ENCODE results near the gene ASPSCR1. TPM values are rescaled to one million over a fixed set of nuclear protein-coding genes. Genes with fewer than 3 reads are reported as not detected.

ASPSCR1 gene
- total and polyA plus RNA-seq, 2 of the 13 experiments (the other 11 are each of a cell fraction or from before 2014, with no cell fraction given): 274 to 314 TPM

DNA sequence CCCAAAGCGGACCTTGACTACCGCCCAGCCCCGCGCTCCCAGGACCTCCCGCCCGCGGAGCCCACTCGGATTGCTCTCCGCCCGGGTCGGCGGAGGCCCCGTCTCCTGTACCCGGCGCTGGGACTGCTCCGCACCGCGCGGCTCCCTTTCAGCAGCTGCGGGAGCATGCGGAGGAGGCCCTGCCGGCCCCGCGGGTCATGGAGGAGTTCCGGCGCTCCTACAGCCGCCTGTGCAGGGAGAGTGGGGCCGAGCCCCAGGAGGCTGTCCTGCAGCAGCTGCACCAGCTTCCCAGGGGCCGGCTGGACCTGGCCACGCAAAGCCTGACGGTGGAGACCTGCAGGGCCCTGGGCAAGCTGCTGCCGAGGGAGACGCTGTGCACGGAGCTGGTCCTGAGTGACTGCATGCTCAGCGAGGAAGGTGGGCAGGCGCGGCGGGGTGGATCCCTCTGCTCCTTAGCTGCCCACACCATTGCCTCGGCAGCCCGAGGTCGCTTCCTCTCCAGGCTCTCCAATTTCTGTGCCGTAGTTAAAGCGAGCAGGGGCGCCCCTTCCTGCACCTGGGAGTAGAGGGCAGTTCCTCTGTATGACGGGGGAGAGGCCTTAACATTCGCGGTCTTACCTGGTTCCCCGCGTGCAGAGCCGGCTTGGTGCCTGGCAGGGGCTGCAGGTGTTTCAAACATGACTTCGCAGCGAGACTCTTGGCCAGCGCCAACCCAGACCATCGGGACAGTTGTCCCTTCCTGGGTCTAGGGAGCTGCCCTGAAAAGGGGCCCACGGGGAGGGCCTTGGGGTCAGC is 46.2 kb downstream of the ASPSCR1 start (continued):
- TF ChIP-seq HNRNPK (IDR thresholded peaks at IDR 0.05; ENCODE audit: low read depth, low read length, poor library complexity, severe bottlenecking) (no peak), ZNF567 (CRISPR knock-in tag; IDR thresholded peaks at IDR 0.05; ENCODE audit: borderline replicate concordance) (no peak), TOE1 (CRISPR knock-in tag; IDR thresholded peaks at IDR 0.05) (no peak), ZNF615 (CRISPR knock-in tag; IDR thresholded peaks at IDR 0.05; ENCODE audit: borderline replicate concordance) (no peak), ZNF335 (CRISPR knock-in tag; IDR thresholded peaks at IDR 0.05) (no peak), JARID2 (CRISPR knock-in tag; IDR thresholded peaks at IDR 0.05; ENCODE audit: insufficient replicate concordance) (peak; percentile 21), KDM4B (CRISPR knock-in tag; IDR thresholded peaks at IDR 0.05) (0 out of 2 replicates have a peak, but pooled peaks have one; percentile 6), ZNF761 (CRISPR knock-in tag; conservative IDR thresholded peaks at IDR 0.05) (0 out of 2 replicates have a peak, but pooled peaks have one; percentile 73), RFXAP (CRISPR knock-in tag; IDR thresholded peaks at IDR 0.05; ENCODE audit: borderline replicate concordance) (no peak), TARDBP (CRISPR knock-in tag; IDR thresholded peaks at IDR 0.05) (peak; percentile 18; the same call in 1 of the 2 replicates), MAFK (conservative IDR thresholded peaks at IDR 0.05 in 1 of 2, IDR thresholded peaks at IDR 0.05 in 1 of 2; ENCODE audit: low read length in 2 of 2) (no peak), PAF1 (CRISPR knock-in tag; IDR thresholded peaks at IDR 0.05) (no peak), MAZ (IDR thresholded peaks at IDR 0.05; ENCODE audit: borderline replicate concordance, low read depth, low read length) (no peak), MAZ (CRISPR knock-in tag; IDR thresholded peaks at IDR 0.05; ENCODE audit: low read depth) (peak; percentile 29)
- TF ChIP-seq, protein P1, sequence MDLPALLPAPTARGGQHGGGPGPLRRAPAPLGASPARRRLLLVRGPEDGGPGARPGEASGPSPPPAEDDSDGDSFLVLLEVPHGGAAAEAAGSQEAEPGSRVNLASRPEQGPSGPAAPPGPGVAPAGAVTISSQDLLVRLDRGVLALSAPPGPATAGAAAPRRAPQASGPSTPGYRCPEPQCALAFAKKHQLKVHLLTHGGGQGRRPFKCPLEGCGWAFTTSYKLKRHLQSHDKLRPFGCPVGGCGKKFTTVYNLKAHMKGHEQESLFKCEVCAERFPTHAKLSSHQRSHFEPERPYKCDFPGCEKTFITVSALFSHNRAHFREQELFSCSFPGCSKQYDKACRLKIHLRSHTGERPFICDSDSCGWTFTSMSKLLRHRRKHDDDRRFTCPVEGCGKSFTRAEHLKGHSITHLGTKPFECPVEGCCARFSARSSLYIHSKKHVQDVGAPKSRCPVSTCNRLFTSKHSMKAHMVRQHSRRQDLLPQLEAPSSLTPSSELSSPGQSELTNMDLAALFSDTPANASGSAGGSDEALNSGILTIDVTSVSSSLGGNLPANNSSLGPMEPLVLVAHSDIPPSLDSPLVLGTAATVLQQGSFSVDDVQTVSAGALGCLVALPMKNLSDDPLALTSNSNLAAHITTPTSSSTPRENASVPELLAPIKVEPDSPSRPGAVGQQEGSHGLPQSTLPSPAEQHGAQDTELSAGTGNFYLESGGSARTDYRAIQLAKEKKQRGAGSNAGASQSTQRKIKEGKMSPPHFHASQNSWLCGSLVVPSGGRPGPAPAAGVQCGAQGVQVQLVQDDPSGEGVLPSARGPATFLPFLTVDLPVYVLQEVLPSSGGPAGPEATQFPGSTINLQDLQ (CRISPR knock-in tag; IDR thresholded peaks at IDR 0.05): peak; percentile 61; the same call in 1 of the 2 replicates
- TF ChIP-seq, protein P2, sequence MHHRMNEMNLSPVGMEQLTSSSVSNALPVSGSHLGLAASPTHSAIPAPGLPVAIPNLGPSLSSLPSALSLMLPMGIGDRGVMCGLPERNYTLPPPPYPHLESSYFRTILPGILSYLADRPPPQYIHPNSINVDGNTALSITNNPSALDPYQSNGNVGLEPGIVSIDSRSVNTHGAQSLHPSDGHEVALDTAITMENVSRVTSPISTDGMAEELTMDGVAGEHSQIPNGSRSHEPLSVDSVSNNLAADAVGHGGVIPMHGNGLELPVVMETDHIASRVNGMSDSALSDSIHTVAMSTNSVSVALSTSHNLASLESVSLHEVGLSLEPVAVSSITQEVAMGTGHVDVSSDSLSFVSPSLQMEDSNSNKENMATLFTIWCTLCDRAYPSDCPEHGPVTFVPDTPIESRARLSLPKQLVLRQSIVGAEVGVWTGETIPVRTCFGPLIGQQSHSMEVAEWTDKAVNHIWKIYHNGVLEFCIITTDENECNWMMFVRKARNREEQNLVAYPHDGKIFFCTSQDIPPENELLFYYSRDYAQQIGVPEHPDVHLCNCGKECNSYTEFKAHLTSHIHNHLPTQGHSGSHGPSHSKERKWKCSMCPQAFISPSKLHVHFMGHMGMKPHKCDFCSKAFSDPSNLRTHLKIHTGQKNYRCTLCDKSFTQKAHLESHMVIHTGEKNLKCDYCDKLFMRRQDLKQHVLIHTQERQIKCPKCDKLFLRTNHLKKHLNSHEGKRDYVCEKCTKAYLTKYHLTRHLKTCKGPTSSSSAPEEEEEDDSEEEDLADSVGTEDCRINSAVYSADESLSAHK (CRISPR knock-in tag; IDR thresholded peaks at IDR 0.05; ENCODE audit: borderline replicate concordance): no peak
- TF ChIP-seq, protein P3, sequence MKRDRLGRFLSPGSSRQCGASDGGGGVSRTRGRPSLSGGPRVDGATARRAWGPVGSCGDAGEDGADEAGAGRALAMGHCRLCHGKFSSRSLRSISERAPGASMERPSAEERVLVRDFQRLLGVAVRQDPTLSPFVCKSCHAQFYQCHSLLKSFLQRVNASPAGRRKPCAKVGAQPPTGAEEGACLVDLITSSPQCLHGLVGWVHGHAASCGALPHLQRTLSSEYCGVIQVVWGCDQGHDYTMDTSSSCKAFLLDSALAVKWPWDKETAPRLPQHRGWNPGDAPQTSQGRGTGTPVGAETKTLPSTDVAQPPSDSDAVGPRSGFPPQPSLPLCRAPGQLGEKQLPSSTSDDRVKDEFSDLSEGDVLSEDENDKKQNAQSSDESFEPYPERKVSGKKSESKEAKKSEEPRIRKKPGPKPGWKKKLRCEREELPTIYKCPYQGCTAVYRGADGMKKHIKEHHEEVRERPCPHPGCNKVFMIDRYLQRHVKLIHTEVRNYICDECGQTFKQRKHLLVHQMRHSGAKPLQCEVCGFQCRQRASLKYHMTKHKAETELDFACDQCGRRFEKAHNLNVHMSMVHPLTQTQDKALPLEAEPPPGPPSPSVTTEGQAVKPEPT (CRISPR knock-in tag; IDR thresholded peaks at IDR 0.05; ENCODE audit: low read depth): peak; percentile 67; the same call in 1 of the 2 replicates
- TF ChIP-seq, protein P4, sequence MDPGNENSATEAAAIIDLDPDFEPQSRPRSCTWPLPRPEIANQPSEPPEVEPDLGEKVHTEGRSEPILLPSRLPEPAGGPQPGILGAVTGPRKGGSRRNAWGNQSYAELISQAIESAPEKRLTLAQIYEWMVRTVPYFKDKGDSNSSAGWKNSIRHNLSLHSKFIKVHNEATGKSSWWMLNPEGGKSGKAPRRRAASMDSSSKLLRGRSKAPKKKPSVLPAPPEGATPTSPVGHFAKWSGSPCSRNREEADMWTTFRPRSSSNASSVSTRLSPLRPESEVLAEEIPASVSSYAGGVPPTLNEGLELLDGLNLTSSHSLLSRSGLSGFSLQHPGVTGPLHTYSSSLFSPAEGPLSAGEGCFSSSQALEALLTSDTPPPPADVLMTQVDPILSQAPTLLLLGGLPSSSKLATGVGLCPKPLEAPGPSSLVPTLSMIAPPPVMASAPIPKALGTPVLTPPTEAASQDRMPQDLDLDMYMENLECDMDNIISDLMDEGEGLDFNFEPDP (CRISPR knock-in tag; conservative IDR thresholded peaks at IDR 0.05): peak; percentile 98; the same call in 1 of the 2 replicates
- TF ChIP-seq, protein P5, sequence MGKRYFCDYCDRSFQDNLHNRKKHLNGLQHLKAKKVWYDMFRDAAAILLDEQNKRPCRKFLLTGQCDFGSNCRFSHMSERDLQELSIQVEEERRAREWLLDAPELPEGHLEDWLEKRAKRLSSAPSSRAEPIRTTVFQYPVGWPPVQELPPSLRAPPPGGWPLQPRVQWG (CRISPR knock-in tag; IDR thresholded peaks at IDR 0.05; ENCODE audit: borderline replicate concordance, low read depth): no peak
